K562 (cell line): ENCODE data around the gene FGFR1OP2. TPM values are rescaled to one million over a fixed set of nuclear protein-coding genes. Genes with fewer than 3 reads are reported as not detected.

Experiments used
- ATAC-seq: fragments of 200-7000 bp; cut with Tn5 transposase; 3 replicates; pipeline ENCODE4 v1.9.1; 2020; ENCODE audit warnings: moderate library complexity
- BruUV-seq: library from RNA; stranded (reverse); fragments of 400-500 nt; replicated peaks from 2 replicates; lab custom pipeline; 2021; lab: Mats Ljungman, UMichigan
- CTCF ChIA-PET: fragments of 300-600 bp; formaldehyde crosslinking; extraction: SDS; loops from one replicate; lab custom pipeline; 2021; ENCODE audit warnings: low intra/inter-chr PET ratio; lab: Yijun Ruan, JAX
- POLR2A ChIA-PET: fragments of 300-600, 350-650 bp; sonication (Branson Sonifier 250); formaldehyde crosslinking; extraction: SDS; loops from one replicate; lab custom pipeline; 2021; ENCODE audit warnings: antibody characterized with exemption, inconsistent platforms; lab: Yijun Ruan, JAX
- DNase-seq, 4 experiments: peaks; one replicate each; pipeline versions ENCODE4 v3.0.0 to v3.0.0-alpha.2; 2011 to 2018; ENCODE audit warnings: low spot score in 3 of 4, mixed read lengths in 3 of 4; ENCODE audit errors: extremely low read depth in 1 of 4
- FAIRE-seq: peaks from 2 replicates; lab custom pipeline; 2011; peaks lifted over from hg19 to GRCh38; lab: Jason Lieb, UNC
- H2AFZ ChIP-seq: 2 replicates; pipeline ENCODE4 v1.6.0; 2011; ENCODE audit warnings: low read depth, low read length, control low read depth, inconsistent platforms
- H3K27ac ChIP-seq: fragments of 200-600 bp; 3 replicates; pipeline ENCODE4 v1.8.0; 2011; ENCODE audit warnings: low read depth, mild to moderate bottlenecking, control low read depth, inconsistent platforms, low read length, moderate library complexity, mixed read lengths; ENCODE audit errors: extremely low read depth
- H3K27me3 ChIP-seq, 2 experiments: fragments of 300-600 bp in 1 of 2; 2 replicates in 1 of 2; 3 replicates in 1 of 2; pipeline versions ENCODE4 v1.6.0 to v1.8.0; 2011; ENCODE audit warnings: inconsistent platforms in 2 of 2, low read length in 2 of 2, mild to moderate bottlenecking in 1 of 2, mixed read lengths in 1 of 2, moderate library complexity in 1 of 2; ENCODE audit not compliant: control insufficient read depth in 2 of 2, insufficient read depth in 2 of 2
- H3K36me3 ChIP-seq: fragments of 300-600 bp; 3 replicates; pipeline ENCODE4 v1.8.0; 2011; ENCODE audit warnings: mild to moderate bottlenecking, low read length, inconsistent platforms; ENCODE audit not compliant: control insufficient read depth, insufficient read depth
- H3K4me1 ChIP-seq, 2 experiments: fragments of 200-600 bp in 1 of 2; replicated peaks in 1 of 2; 2 replicates in 1 of 2; 3 replicates in 1 of 2; pipeline versions ENCODE4 v1.5.1 to v1.8.0; 2011; ENCODE audit warnings: inconsistent platforms in 2 of 2, low read length in 2 of 2, mild to moderate bottlenecking in 1 of 2, mixed read lengths in 1 of 2, moderate library complexity in 1 of 2; ENCODE audit not compliant: control insufficient read depth in 2 of 2, insufficient read depth in 2 of 2
- H3K4me2 ChIP-seq: 2 replicates; pipeline ENCODE4 v1.6.1; 2011; ENCODE audit warnings: low read length, control low read depth, inconsistent platforms, mixed read lengths; ENCODE audit not compliant: insufficient read depth
- H3K4me3 ChIP-seq: fragments of 200-600 bp; sonication (generic), shearing (Covaris generic); 2 replicates; pipeline ENCODE4 v1.5.1; 2016; ENCODE audit warnings: control low read depth, inconsistent platforms
- H3K79me2 ChIP-seq: fragments of 200-600 bp; 3 replicates; pipeline ENCODE4 v1.8.0; 2011; ENCODE audit warnings: low read length, inconsistent platforms; ENCODE audit not compliant: control insufficient read depth, insufficient read depth
- H3K9ac ChIP-seq, 2 experiments: 2 replicates each; pipeline versions ENCODE4 v1.6.0 to v1.6.1; 2011; ENCODE audit warnings: low read depth in 2 of 2, low read length in 2 of 2, control low read depth in 1 of 2, inconsistent platforms in 1 of 2, mild to moderate bottlenecking in 1 of 2, mixed read lengths in 1 of 2; ENCODE audit not compliant: insufficient read depth in 1 of 2
- H3K9me1 ChIP-seq: one replicate; pipeline ENCODE4 v1.6.0; 2011; ENCODE audit warnings: inconsistent platforms, mild to moderate bottlenecking, low read length, moderate library complexity; ENCODE audit not compliant: control insufficient read depth, insufficient read depth
- H3K9me3 ChIP-seq: replicated peaks from 2 replicates; pipeline ENCODE4 v1.5.1; 2011; ENCODE audit warnings: low read depth, low read length, inconsistent platforms; ENCODE audit not compliant: control insufficient read depth, insufficient read depth
- H4K20me1 ChIP-seq: replicated peaks from 2 replicates; pipeline ENCODE4 v1.6.1; 2011; ENCODE audit warnings: low read length, inconsistent platforms, mixed read lengths; ENCODE audit not compliant: control insufficient read depth, insufficient read depth
- ARID2 ChIP-seq: fragments of 450-650 bp; IDR thresholded peaks from 2 replicates; pipeline ENCODE4 v1.6.1; 2017; ENCODE audit warnings: antibody characterized with exemption, mild to moderate bottlenecking
- BRF1 ChIP-seq: IDR thresholded peaks from 3 replicates; pipeline ENCODE4 v1.6.1; 2011; ENCODE audit warnings: borderline replicate concordance, mild to moderate bottlenecking; ENCODE audit not compliant: insufficient read length; ENCODE audit errors: extremely low read depth
- DEAF1 ChIP-seq: fragments of 450-650 bp; formaldehyde crosslinking; IDR thresholded peaks from 2 replicates; pipeline ENCODE4 v1.4.0; 2020; ENCODE audit warnings: mild to moderate bottlenecking, moderate library complexity
- FOXJ2 ChIP-seq: fragments of 200-800 bp; sonication (Bioruptor generic); IDR thresholded peaks from 2 replicates; pipeline ENCODE4 v1.6.1; 2016; ENCODE audit warnings: missing genetic modification characterization, missing compliant biosample characterization
- ILK ChIP-seq: fragments of 450-650 bp; IDR thresholded peaks from 2 replicates; pipeline ENCODE4 v1.6.1; 2016; ENCODE audit warnings: missing genetic modification characterization, low read depth, mild to moderate bottlenecking, missing compliant biosample characterization, moderate library complexity, borderline replicate concordance
- MEF2D ChIP-seq: conservative IDR thresholded peaks from 2 replicates; pipeline ENCODE4 v1.6.1; 2016; ENCODE audit warnings: low read depth, missing genetic modification characterization, missing compliant biosample characterization
- MYC ChIP-seq, 2 experiments: fragments of 250-450 bp in 1 of 2; sonication (Bioruptor Pico) in 1 of 2; IDR thresholded peaks; 2 replicates each; pipeline versions ENCODE4 v1.5.1 to v1.6.1; 2012 to 2021; ENCODE audit warnings: low read depth in 2 of 2, borderline replicate concordance in 1 of 2, improper control_type of control experiment in 1 of 2, low read length in 1 of 2, mild to moderate bottlenecking in 1 of 2, moderate library complexity in 1 of 2
- MYNN ChIP-seq, 2 experiments: sonication (generic); formaldehyde crosslinking in 1 of 2; IDR thresholded peaks; 2 replicates each; pipeline versions ENCODE4 v1.5.0 to v1.6.1; 2016 to 2020; ENCODE audit warnings: antibody characterized with exemption in 1 of 2, missing genetic modification reagents in 1 of 2
- POU5F1 ChIP-seq: fragments of 150-350 bp; IDR thresholded peaks from 2 replicates; pipeline ENCODE4 v1.6.1; 2014; ENCODE audit warnings: borderline replicate concordance, low read length, low read depth, mild to moderate bottlenecking; ENCODE audit not compliant: partially characterized antibody
- SIN3B ChIP-seq: fragments of 450-650 bp; IDR thresholded peaks from 2 replicates; pipeline ENCODE4 v1.6.1; 2017; ENCODE audit warnings: low read depth, mild to moderate bottlenecking, moderate library complexity
- THAP7 ChIP-seq: fragments of 250-450 bp; sonication (Bioruptor Pico); IDR thresholded peaks from 2 replicates; pipeline ENCODE4 v1.5.0; 2021
- ZNF431 ChIP-seq: sonication (generic); formaldehyde crosslinking; IDR thresholded peaks from 2 replicates; pipeline ENCODE4 v1.8.0; 2022; ENCODE audit warnings: mild to moderate bottlenecking, missing genetic modification reagents
- ZNF436 ChIP-seq: fragments of 250-450, 450-650 bp; sonication (Bioruptor Pico); formaldehyde crosslinking; IDR thresholded peaks from 2 replicates; pipeline ENCODE4 v1.7.0; 2020; ENCODE audit warnings: mild to moderate bottlenecking
- ZNF589 ChIP-seq: fragments of 200-800 bp; sonication (Bioruptor generic); IDR thresholded peaks from 2 replicates; pipeline ENCODE4 v1.6.1; 2016; ENCODE audit warnings: low read depth, missing genetic modification characterization, missing compliant biosample characterization
- ZNF785 ChIP-seq: fragments of 250-450 bp; sonication (Bioruptor Pico); IDR thresholded peaks from 2 replicates; pipeline ENCODE4 v1.4.0; 2020; ENCODE audit warnings: mild to moderate bottlenecking
- WGBS: fragments of 100-300 bp; shearing (Covaris generic); methylation state at CpG from one replicate; pipeline ENCODE4 v1.1.6; 2016; ENCODE audit warnings: low coverage, mixed read lengths; ENCODE audit not compliant: insufficient coverage; ENCODE audit errors: missing lambda C conversion rate; 5-methylcytosine and 5-hydroxymethylcytosine counted together
- in situ Hi-C: fragments of 300-500 bp; cut with MboI; formaldehyde crosslinking; loops from 4 replicates; pipeline ENCODE4 v1.15.0; 2018; ENCODE audit warnings: inconsistent platforms, mixed read lengths
- intact Hi-C: fragments of 100-400 bp; cut with micrococcal nuclease; formaldehyde crosslinking; loops from 2 replicates; pipeline ENCODE4 v1.14.2; 2022
- polyA plus RNA-seq, 8 experiments: library from polyadenylated mRNA; depleted of rRNA in 4 of 8; stranded (reverse) in 5 of 8; unstranded in 3 of 8; fragments of >200 nt; fragmentation: Nextera tagmentation in 2 of 8; fragmentation: Illumina TruSeq in 1 of 8; extraction: Ambion mirVana in 2 of 8; extraction: Trizol in 1 of 8; gene quantifications; 2 replicates each; pipeline versions ENCODE4 v1.2.1 to v1.2.3, GENCODE V29; 2011 to 2014; ENCODE audit warnings: inconsistent platforms in 1 of 8, missing spikeins in 1 of 8
- total RNA-seq, 7 experiments: library from RNA; depleted of rRNA in 6 of 7; stranded (reverse); fragments of >200 nt in 6 of 7; fragmentation: Illumina TruSeq in 2 of 7; extraction: Trizol in 2 of 7; gene quantifications; 2 replicates each; pipeline versions ENCODE4 v1.2.1 to v1.2.3, GENCODE V29; 2011 to 2021; ENCODE audit warnings: low replicate concordance in 1 of 7

The FGFR1OP2 gene
- total and polyA plus RNA-seq, 9 of the 15 experiments (the other 6 are each of a cell fraction or from before 2014, with no cell fraction given) = 31.6 to 49.0 (median 37.1) TPM

- intact Hi-C loops (no loop called here), in situ Hi-C loops (no loop called here)
- ATAC-seq (no peak), FAIRE-seq (no peak), DNase-seq (no peak)
- Histone ChIP-seq H3K4me2 (no peak overlapping the region), H3K4me3 (no peak overlapping the region), H3K9ac (no peak overlapping the region), H3K9me3 (no peaks in the 10 kb centered on the region), H3K27ac (no peak overlapping the region), H3K36me3 (peaks cover 70% of the 10 kb centered on the region; the same call in 2 of the 3 replicates), H3K4me1 (no peaks in the 10 kb centered on the region), H3K9me1 (no peaks in the 10 kb centered on the region), H2AFZ (no peak overlapping the region), H4K20me1 (no peaks in the 10 kb centered on the region), H3K27me3 (no peaks in the 10 kb centered on the region), H3K79me2 (no peaks in the 10 kb centered on the region)
- no peak for TF ChIP-seq ZNF436 (CRISPR knock-in tag)
- ChIA-PET POLR2A (interaction anchor here (0.9 to 1.2 kb wide), 2 partner anchors 9 to 103 kb away, joined by 3 to 5 read pairs; partner anchors contain the start of gene MED21), CTCF (no interaction called here)
- 91% methylated on average over 2 of the region's 2 CpGs for WGBS
- BruUV-seq = no TSS peak
Measured at GRCh38 chr12:26919216-26919555, 19.1 kb upstream of the FGFR1OP2 start.

GRCh38 chr12:26921886-26922285 is 16.4 kb upstream of the FGFR1OP2 start:
- H3K9me1 ChIP-seq = no peaks in the 10 kb centered on the region
- DNase-seq (no peak), ATAC-seq (no peak), FAIRE-seq (no peak)
- in situ Hi-C loops (no loop called here), intact Hi-C loops (no loop called here)
- no peak overlapping the region for H2AFZ ChIP-seq
- H3K4me3 ChIP-seq = no peak overlapping the region
- WGBS = 74% methylated on average over 3 of the region's 3 CpGs
- ChIA-PET CTCF (no interaction called here), POLR2A (no interaction called here)
- no peak overlapping the region for H3K27ac ChIP-seq
- H3K9ac ChIP-seq = no peak overlapping the region
- H3K9me3 ChIP-seq = no peaks in the 10 kb centered on the region
- no peaks in the 10 kb centered on the region for H3K4me1 ChIP-seq
- peaks cover 76% of the 10 kb centered on the region for H3K36me3 ChIP-seq
- BruUV-seq = no TSS peak
- H3K79me2 ChIP-seq = no peaks in the 10 kb centered on the region
- H3K27me3 ChIP-seq = no peaks in the 10 kb centered on the region
- no peak overlapping the region for H3K4me2 ChIP-seq
- H4K20me1 ChIP-seq = no peaks in the 10 kb centered on the region
- TF ChIP-seq MEF2D = no peak
- TF ChIP-seq BRF1 = no peak
- TF ChIP-seq DEAF1 (CRISPR knock-in tag) = no peak
- TF ChIP-seq ZNF785 (CRISPR knock-in tag) = no peak
- no peak for TF ChIP-seq FOXJ2 (tag)
- TF ChIP-seq ARID2 = no peak
- TF ChIP-seq MYC (IDR thresholded peaks at IDR 0.05; ENCODE audit: low read depth, low read length) = no peak
- no peak for TF ChIP-seq MYC (CRISPR knock-in tag; IDR thresholded peaks at IDR 0.05; ENCODE audit: borderline replicate concordance, low read depth)
- TF ChIP-seq ZNF589 (CRISPR knock-in tag) = no peak
- TF ChIP-seq THAP7 (CRISPR knock-in tag) = no peak
- no peak for TF ChIP-seq MYNN (IDR thresholded peaks at IDR 0.05)
- TF ChIP-seq MYNN (CRISPR knock-in tag; IDR thresholded peaks at IDR 0.05) = no peak
- TF ChIP-seq ZNF431 (CRISPR knock-in tag) = no peak
- no peak for TF ChIP-seq SIN3B
- no peak for TF ChIP-seq POU5F1
- no peak for TF ChIP-seq ILK (tag)
